ENCODE results near the gene HPCAL4. TPM values are rescaled to one million over a fixed set of nuclear protein-coding genes. Genes with fewer than 3 reads are reported as not detected.

HPCAL4 gene
- 1 to 10 TPM in 3 of 4 donors, under 1 TPM in 1; 0.89 to 5.2 (median 4.1) TPM for total RNA-seq
- polyA plus RNA-seq, result 2.8 TPM
- long read RNA-seq, donor 1, full-length matches to known transcripts, result 8 of 11 reads
- long read RNA-seq, donor 1, partial matches to known transcripts, result 0 of 11 reads
- long read RNA-seq, donor 1, other reads (novel, unspliced or antisense), result 3 of 11 reads
- long read RNA-seq, donor 2, full-length matches to known transcripts, result 5 of 6 reads
- long read RNA-seq, donor 2, partial matches to known transcripts, result 0 of 6 reads
- long read RNA-seq, donor 2, other reads (novel, unspliced or antisense), result 1 of 6 reads
- long read RNA-seq, donor 3, full-length matches to known transcripts, result 2 of 4 reads
- long read RNA-seq, donor 3, partial matches to known transcripts, result 0 of 4 reads
- long read RNA-seq, donor 3, other reads (novel, unspliced or antisense), result 2 of 4 reads
- long read RNA-seq, donor 4, full-length matches to known transcripts, result 4 of 7 reads
- long read RNA-seq, donor 4, partial matches to known transcripts, result 0 of 7 reads
- long read RNA-seq, donor 4, other reads (novel, unspliced or antisense), result 3 of 7 reads

DNA sequence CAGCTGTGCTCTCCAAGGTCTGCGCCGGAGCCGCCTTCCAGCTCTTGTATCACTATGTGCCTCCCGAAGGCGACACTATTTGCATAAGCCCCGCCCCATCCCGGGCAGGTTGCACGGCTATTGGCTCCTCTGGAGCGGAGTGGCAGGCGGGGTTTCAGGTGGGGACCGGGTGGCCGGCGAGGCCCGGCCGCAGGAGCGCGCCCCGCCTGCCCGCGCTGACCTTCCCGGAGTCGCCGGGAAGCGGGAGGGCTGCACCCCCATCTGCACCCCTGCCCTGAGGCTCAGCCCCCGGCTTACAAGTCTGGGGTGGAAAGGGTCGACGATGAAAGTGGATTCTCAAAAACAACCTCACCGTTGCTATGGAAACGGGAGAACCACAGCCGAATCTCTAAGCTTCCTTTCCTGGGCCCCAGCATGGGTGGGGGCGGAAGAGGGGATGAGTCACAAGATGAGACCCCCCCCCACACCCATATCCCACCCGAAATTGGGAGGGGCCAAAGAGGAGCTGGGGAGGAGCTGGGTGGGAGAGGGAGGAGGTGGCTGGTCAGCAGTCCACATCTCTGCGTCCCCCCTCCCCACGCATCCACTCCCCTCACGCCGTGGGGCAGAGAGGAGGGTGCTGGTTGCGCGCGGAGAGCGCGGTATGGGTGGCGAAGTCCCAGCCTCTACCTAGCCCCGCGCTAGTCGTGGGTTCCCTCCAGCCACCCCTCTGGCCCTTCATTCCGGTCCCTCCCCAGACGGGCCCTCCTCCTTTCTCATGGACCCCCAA lies at the start of gene HPCAL4:
TSS of gene HPCAL4 (minus strand) at position 51 of the 769 bp plus-strand sequence. CDS start 6,830 bp downstream, outside the sequence.
- peak within 1 kb of the TSS; percentile 21 for H3K4me3 ChIP-seq (ENCODE audit: low read length)
- 2% methylated on average over 47 of the region's 47 CpGs for WGBS
- peak; percentile 92 to 97 (median 95) for DNase-seq
- no peaks in the 10 kb centered on the region for H3K9me3 ChIP-seq (ENCODE audit: control insufficient read depth, low read length)
- intact Hi-C loops (cut with DNase I), result no loop called here
- no peak within 1 kb of the TSS for H3K27ac ChIP-seq (ENCODE audit: low read length)
- H3K27me3 ChIP-seq (ENCODE audit: control insufficient read depth, insufficient read depth), result no peaks in the 10 kb centered on the region
- peaks cover 2% of the 10 kb centered on the region for H3K4me1 ChIP-seq (ENCODE audit: control insufficient read depth, insufficient read depth, low read length)
- ATAC-seq, result peak; percentile 96 to 97

DNA sequence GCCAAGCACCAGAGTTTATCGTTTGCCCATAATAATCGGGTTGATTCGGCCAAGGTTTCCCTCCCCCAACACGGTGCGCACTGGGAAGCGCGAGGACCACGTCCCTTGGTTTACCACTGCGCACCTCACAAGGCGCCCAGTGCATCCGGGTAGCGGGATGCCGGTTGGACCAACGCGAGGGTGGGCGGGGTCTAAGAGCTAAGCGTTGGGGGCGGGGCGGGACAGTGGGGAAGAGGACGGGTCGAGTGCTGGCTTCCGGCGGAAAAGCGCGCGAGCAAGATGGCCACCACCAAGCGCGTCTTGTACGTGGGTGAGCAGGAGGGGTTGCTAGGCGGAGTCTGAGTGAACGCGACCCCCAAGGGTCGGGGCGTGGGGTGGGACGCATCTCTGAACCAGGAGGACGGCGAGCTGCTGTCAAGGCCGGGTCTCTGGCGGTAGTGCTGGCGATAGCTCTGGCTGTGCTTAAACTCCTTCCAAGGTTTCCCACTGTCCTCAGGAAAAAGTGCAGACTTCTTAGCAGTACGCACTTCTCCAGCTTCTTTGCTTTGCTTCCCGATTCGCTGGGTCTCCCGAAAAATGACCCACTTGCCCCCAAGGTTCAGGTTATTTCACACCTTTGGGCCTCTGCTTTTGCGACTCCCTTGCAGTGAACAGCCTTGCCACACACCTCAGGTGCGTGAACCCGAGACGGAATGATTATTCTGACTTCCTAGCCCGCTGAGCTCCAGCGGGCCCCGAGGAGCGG lies 47.6 kb upstream of the HPCAL4 start, which contains the start of gene PPIE:
TSS of gene PPIE (plus strand) at position 261 of the 745 bp plus-strand sequence. CDS start at position 280, 19 bp downstream.
- DNase-seq, result peak; percentile 97 to 99 (median 98)
- ATAC-seq, result peak; percentile 98
- Histone ChIP-seq H3K4me3 (ENCODE audit: low read length) (peak within 1 kb of the TSS; percentile 64), H3K27ac (ENCODE audit: low read length) (peak within 1 kb of the TSS; percentile 17), H3K4me1 (ENCODE audit: control insufficient read depth, insufficient read depth, low read length) (peaks cover 2% of the 10 kb centered on the region), H3K27me3 (ENCODE audit: control insufficient read depth, insufficient read depth) (no peaks in the 10 kb centered on the region), H3K9me3 (ENCODE audit: control insufficient read depth, low read length) (no peaks in the 10 kb centered on the region)
- intact Hi-C loops (cut with DNase I), result no loop called here
- under 1% methylated on average over 52 of the region's 52 CpGs for WGBS

- no peaks in the 10 kb centered on the region for H3K9me3 ChIP-seq (ENCODE audit: control insufficient read depth, low read length)
- no peak overlapping the region for H3K27ac ChIP-seq (ENCODE audit: low read length)
- H3K4me3 ChIP-seq (ENCODE audit: low read length), result no peak overlapping the region
- intact Hi-C loops (cut with DNase I), result no loop called here
- 68% methylated on average over 9 of the region's 9 CpGs for WGBS
- no peak for DNase-seq
- H3K27me3 ChIP-seq (ENCODE audit: control insufficient read depth, insufficient read depth), result no peaks in the 10 kb centered on the region
- no peak for ATAC-seq
- H3K4me1 ChIP-seq (ENCODE audit: control insufficient read depth, insufficient read depth, low read length), result peaks cover 2% of the 10 kb centered on the region
These were observed 46.4 kb upstream of the HPCAL4 start for GRCh38 chr1:39737546-39738169.

DNA sequence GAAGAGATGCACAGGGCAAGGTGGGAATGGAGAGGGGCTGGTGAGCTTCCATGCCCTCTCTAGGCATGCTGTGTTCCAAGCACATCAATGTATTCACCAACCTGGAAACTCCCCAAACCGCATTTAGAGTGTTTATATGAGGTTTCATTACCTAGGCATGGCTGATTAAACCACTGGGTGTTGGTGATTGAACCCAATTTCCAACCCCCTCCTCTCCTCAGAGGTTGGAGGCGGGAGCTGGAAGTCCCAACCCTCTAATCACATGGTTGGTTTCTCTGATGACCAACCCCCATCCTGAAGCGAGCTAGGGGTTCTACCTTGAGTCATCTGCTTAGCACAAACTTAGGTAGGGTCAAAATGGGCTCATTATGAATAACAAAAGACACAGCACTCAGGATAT lies 44.5 kb upstream of the HPCAL4 start:
- Histone ChIP-seq H3K4me1 (ENCODE audit: control insufficient read depth, insufficient read depth, low read length) (peaks cover 2% of the 10 kb centered on the region), H3K9me3 (ENCODE audit: control insufficient read depth, low read length) (no peaks in the 10 kb centered on the region), H3K4me3 (ENCODE audit: low read length) (no peak overlapping the region), H3K27ac (ENCODE audit: low read length) (no peak overlapping the region), H3K27me3 (ENCODE audit: control insufficient read depth, insufficient read depth) (no peaks in the 10 kb centered on the region)
- 65% methylated on average over 3 of the region's 3 CpGs for WGBS
- ATAC-seq, result no peak
- DNase-seq, result no peak
- intact Hi-C loops (cut with DNase I), result no loop called here

DNA sequence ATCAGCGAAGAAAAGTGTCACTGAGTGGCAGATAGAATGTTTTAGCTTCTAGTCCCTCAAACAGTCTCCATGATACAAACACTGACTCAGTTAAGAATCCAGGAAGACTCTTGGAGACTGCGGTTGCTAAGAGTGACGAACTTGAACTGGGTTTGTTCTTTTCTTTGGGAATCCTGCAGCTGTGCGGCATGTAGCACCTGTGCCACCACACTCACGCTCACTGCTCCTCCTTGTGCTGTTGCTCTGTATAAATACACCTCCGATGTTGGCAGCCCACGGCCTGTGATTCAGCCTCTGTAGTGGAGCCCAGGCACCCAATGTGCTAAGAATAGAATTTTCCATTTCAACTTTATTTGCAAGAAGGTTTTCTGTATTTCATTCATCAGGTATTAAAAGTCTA lies 41.9 kb upstream of the HPCAL4 start:
- no peaks in the 10 kb centered on the region for H3K4me1 ChIP-seq (ENCODE audit: control insufficient read depth, insufficient read depth, low read length)
- WGBS, result 49% methylated on average over 7 of the region's 7 CpGs
- peak in 1 of 2 donors; percentile 63 for ATAC-seq
- H3K27me3 ChIP-seq (ENCODE audit: control insufficient read depth, insufficient read depth), result no peaks in the 10 kb centered on the region
- no peak overlapping the region for H3K4me3 ChIP-seq (ENCODE audit: low read length)
- H3K9me3 ChIP-seq (ENCODE audit: control insufficient read depth, low read length), result no peaks in the 10 kb centered on the region
- no peak overlapping the region for H3K27ac ChIP-seq (ENCODE audit: low read length)
- DNase-seq, result no peak
- intact Hi-C loops (cut with DNase I), result no loop called here

GRCh38 chr1:39732730-39733129 lies 41.5 kb upstream of the HPCAL4 start:
- 60% methylated on average over 3 of the region's 3 CpGs for WGBS
- no peaks in the 10 kb centered on the region for H3K4me1 ChIP-seq (ENCODE audit: control insufficient read depth, insufficient read depth, low read length)
- no peak overlapping the region for H3K4me3 ChIP-seq (ENCODE audit: low read length)
- intact Hi-C loops (cut with DNase I), result no loop called here
- H3K9me3 ChIP-seq (ENCODE audit: control insufficient read depth, low read length), result no peaks in the 10 kb centered on the region
- ATAC-seq (no peak), DNase-seq (no peak)
- no peak overlapping the region for H3K27ac ChIP-seq (ENCODE audit: low read length)
- H3K27me3 ChIP-seq (ENCODE audit: control insufficient read depth, insufficient read depth), result no peaks in the 10 kb centered on the region

DNA sequence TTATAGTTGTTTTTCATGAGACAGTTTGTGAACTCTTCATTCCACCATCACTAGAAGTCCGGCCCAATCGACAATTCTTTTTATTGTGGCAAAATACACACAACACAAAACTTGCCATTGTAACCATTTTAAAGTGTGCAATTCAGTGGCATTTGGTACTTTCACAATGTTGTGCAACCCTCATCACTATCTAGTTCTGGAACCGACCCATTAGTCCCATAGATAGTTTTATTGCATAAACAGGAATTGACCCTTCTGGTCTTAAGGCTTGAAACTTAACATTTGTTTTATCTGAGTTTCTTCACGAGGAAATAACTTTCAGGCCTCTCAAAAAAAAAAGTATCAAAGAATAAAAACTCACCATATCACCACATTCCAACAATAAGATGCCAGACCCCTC lies 38.6 kb upstream of the HPCAL4 start:
- no peaks in the 10 kb centered on the region for H3K9me3 ChIP-seq (ENCODE audit: control insufficient read depth, low read length)
- H3K4me3 ChIP-seq (ENCODE audit: low read length), result no peak overlapping the region
- no peaks in the 10 kb centered on the region for H3K4me1 ChIP-seq (ENCODE audit: control insufficient read depth, insufficient read depth, low read length)
- ATAC-seq (no peak), DNase-seq (no peak)
- WGBS, result 34% methylated on average over 4 of the region's 4 CpGs
- H3K27ac ChIP-seq (ENCODE audit: low read length), result no peak overlapping the region
- intact Hi-C loops (cut with DNase I), result no loop called here
- no peaks in the 10 kb centered on the region for H3K27me3 ChIP-seq (ENCODE audit: control insufficient read depth, insufficient read depth)

DNA sequence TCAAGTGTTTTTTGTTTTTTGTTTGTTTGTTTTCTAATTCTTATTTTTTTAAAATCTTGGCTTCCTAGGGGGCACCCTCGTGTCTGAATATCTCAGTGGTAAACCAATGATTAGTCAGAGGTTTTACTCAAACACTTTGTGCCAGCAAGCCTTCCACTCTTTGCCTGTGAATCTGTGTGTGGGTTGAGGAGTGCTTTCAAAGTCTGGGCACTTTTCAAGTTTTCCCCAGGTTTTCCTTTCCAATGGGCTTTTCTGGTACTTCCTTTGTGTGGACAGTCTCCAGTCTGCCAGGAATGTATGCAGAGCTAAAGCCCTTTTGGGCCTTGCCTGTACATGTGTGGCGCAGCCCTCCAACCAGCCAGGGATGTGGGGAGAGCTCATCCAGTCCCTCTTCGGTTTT lies 37.8 kb upstream of the HPCAL4 start:
- DNase-seq (no peak), ATAC-seq (no peak)
- no peak overlapping the region for H3K27ac ChIP-seq (ENCODE audit: low read length)
- no peaks in the 10 kb centered on the region for H3K4me1 ChIP-seq (ENCODE audit: control insufficient read depth, insufficient read depth, low read length)
- H3K4me3 ChIP-seq (ENCODE audit: low read length), result no peak overlapping the region
- no peaks in the 10 kb centered on the region for H3K27me3 ChIP-seq (ENCODE audit: control insufficient read depth, insufficient read depth)
- intact Hi-C loops (cut with DNase I), result no loop called here
- WGBS, result 59% methylated on average over 3 of the region's 3 CpGs
- no peaks in the 10 kb centered on the region for H3K9me3 ChIP-seq (ENCODE audit: control insufficient read depth, low read length)

GRCh38 chr1:39727932-39728317 lies 36.7 kb upstream of the HPCAL4 start:
- no peak overlapping the region for H3K27ac ChIP-seq (ENCODE audit: low read length)
- H3K4me3 ChIP-seq (ENCODE audit: low read length), result no peak overlapping the region
- H3K27me3 ChIP-seq (ENCODE audit: control insufficient read depth, insufficient read depth), result no peaks in the 10 kb centered on the region
- intact Hi-C loops (cut with DNase I), result no loop called here
- DNase-seq, result no peak
- H3K4me1 ChIP-seq (ENCODE audit: control insufficient read depth, insufficient read depth, low read length), result no peaks in the 10 kb centered on the region
- no peaks in the 10 kb centered on the region for H3K9me3 ChIP-seq (ENCODE audit: control insufficient read depth, low read length)
- ATAC-seq, result no peak
- WGBS, result 59% methylated on average over 14 of the region's 14 CpGs

DNA sequence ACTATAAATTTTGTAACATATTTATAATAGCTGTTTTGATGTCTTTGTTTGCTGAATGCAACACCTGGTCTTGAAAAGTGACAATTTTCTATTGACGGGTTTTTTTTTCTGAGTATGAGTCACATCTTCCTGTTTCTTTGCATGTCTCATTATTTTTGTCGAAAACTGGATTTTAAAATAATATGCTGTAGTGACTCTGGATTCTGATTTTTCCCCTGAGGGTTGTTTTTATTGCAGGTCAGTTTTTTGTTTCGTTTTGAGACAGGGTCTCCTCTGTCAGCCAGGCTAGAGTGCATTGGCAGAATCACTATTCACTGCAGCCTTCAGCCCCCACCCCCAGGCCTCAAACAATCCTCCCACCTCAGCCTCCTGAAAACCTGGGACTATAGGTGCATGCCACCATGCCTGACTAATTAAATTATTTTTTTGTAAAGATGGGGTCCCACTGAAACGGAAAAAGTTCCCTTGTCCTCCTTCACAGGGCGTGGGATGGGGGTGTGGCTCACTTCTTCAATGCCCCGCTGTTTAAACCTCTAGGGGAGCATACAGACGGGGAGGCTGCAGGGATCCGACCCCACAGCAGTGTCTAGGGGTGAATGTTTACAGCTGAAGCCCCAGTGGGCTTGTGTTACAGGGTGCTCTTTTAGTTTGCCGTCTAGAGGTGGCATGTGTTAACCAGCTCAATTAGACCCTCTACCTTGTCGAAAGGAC lies 36.1 kb upstream of the HPCAL4 start:
- Histone ChIP-seq H3K27me3 (ENCODE audit: control insufficient read depth, insufficient read depth) (no peaks in the 10 kb centered on the region), H3K4me1 (ENCODE audit: control insufficient read depth, insufficient read depth, low read length) (no peaks in the 10 kb centered on the region), H3K27ac (ENCODE audit: low read length) (no peak overlapping the region), H3K9me3 (ENCODE audit: control insufficient read depth, low read length) (no peaks in the 10 kb centered on the region), H3K4me3 (ENCODE audit: low read length) (no peak overlapping the region)
- intact Hi-C loops (cut with DNase I), result no loop called here
- ATAC-seq (no peak), DNase-seq (no peak)
- 42% methylated on average over 10 of the region's 10 CpGs for WGBS
